Measurements from ENCODE around the gene KLF6. TPM values are rescaled to one million over a fixed set of nuclear protein-coding genes. Genes with fewer than 3 reads are reported as not detected.
A peak's percentile ranks its signal among the peaks of the same experiment; 100 is the strongest.
"Not testable (repeated sequence)": the region's sequence is repeated elsewhere in the genome, so short reads cannot be mapped to it uniquely, and the experiment has no call there.

KLF6 gene
- total RNA-seq, 1 experiment from 2014 or later: 20.4 TPM

DNA sequence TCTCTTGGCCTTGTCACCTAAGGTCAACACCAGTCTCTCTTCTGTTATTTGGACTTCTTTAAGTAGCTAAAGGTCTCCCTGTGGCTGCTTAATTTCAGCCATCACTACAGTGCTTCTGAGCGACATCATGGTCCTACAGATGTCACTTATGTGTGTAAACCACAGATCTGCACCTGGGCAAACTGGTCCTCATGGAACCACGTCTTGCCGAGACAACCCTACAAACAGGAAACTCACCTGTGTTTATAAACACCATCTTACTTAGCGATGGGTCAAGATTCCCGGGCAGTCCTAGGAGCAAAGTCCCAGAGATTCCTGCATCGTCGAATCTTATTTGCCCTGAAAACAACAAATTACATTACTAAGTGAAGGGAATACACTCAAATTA, 27.8 kb downstream of the KLF6 start:
- no peak for DNase-seq (ENCODE audit: low spot score)

DNA sequence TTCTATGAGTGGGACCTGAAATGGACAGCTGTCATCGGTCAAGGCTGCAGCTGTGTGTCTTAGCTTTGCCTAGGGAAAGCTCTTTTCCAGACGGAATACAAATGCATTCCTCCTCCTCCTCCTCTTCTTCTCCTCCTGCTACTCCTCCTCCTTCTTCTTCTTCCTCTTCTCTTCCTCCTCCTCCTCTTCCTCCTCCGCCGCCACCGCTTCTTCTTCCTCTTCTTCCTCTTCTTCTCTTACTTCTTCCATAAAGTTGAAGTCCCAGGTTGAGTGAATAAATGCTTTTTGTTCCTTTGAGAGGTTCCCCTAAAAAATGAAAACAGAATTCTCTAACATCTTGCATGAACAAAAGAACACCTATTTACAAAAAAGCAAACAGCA, 28.7 kb downstream of the KLF6 start:
- DNase-seq (ENCODE audit: low spot score): no peak

DNA sequence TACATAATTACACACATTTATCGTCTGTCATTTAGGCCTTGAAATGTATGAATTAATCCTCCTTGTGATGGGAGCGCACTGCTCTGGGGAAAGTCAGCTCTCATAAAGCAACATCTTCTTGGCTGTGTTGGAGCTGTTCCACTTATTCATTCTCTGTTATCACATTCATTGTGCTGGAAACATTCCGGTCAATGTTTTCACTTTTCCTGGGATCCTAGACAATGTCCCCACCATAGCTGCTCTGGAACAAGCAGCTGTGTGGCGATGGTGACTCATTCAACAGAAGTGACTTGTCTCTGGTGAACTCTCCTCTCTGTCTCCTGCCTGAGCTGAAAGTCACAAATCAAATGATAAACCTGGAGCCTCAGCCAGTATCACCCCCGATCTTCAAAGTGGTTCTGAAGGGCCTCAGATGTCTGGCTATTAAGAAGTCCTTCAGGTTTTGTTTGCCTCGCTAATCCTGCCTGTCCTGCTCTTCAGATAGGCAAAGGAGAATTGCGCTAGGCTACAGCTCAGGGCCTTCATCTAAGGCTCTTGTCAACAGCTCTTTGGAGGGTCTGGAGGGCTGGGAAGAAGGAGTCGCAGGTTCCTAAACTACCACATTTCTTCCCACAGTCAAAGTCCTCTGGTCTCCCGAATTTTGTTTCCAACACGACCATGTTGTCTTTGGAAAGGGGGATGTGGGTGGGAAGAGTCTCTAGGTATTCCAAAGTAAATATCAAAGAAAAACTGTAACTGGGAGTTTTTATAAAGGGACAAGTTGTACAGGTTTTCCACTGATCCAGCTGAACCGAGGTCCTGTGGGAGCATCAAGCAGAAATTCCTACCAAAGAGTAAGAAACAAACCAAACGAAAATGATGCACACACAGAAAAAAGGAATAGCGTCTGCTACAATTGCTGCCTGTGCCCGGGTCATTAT, 29.3 kb downstream of the KLF6 start:
- peak; percentile 90 for DNase-seq (ENCODE audit: low spot score)

GRCh38 chr10:3754727-3755439, 30.1 kb downstream of the KLF6 start:
- peak; percentile 99 for DNase-seq (ENCODE audit: low spot score)

DNA sequence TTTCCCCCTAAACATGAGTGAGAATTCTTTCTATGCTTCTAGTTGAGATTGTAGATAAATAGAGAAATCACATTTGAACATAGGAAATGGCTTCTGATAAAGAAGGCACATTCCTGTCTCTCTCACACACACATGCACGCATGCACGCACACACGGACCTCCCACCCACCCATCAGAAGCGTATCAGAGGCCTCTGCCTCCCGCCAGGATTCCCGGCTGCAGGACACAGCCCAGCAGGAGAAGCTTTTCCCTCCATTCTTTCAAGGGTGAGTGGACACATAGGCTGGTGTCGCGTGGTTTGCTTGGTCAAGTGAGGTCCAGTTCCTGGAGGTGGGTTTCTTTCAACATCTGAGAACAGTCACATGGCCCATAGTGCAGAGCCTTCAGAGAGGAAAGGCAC, 34.2 kb downstream of the KLF6 start:
- no peak for DNase-seq (ENCODE audit: low spot score)

DNA sequence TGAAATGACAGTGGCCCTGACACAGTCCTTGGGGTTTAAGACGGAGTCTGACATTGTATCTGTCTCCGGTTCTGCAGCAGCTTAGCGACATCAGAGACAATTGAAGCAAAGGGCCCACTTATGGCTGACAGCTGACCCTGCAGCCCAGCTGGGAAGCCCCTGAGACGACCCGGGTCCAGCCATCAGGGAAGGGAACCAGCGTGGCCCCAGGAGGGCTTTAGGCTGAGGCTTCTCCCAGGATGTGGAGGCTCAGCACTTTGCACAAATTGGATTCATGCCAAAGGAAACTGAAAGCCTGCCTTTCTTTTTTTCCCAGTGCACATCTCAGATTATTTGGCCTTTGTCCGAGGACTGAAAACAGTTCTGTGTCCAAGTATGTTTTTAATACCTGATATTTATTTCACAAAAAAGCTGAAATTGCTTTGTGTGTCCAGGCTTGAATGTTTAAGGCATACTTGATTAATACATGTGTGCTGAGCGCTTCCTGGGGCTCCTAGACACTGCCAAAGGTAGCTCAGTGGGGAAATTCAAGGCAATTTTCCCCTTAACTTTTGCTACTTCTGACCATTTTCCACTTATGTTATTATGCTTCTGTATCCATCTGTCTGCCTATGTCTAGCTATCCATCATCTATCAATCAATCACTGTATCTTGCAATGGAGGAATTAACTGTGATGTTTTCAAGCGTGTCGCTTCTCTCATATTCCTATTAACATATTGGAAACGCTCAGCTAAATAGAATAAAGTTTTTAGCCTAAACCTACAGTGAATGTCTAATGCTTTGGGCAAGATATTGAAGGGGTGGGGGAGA, 34.8 kb downstream of the KLF6 start:
- no peak for DNase-seq (ENCODE audit: low spot score)

DNA sequence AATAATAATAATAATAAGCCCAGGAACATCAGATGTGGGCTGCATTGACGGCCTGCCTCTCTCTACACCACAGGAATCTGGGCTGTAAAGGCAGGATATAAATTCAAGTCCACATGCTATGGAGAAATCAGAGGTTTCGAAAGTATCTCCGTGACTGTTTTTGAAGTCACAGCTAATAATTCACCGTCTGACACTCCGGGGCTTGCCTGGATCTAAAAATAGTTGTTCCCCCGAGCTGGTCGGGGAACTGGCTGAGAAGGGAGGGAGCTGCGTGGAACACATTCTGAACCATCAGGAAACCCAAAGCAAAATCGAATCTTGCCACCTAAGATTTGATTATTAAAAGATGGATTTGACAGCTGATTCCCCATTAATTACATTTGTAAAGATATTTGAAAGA, 35.4 kb downstream of the KLF6 start:
- peak; percentile 62 for DNase-seq (ENCODE audit: low spot score)

DNA sequence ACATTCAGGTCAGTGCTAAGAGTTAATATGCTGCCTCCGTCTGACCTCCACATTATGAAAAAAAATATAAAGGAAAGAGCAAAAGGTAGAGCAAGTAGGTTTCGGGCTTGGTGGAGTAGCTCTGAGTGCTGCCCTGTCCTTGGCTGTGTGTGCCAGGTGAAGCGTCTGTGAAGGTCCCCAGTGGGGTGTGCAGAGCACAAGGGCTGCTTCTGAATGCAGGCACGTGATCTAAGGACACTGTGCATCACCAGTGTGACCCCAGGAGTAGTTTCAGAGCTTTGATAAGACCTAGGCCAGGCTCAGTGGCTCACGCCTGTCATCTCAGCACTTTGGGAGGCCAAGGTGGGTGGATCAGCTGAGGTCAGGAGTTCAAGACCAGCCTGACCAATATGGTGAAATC, 36.0 kb downstream of the KLF6 start:
- no peak for DNase-seq (ENCODE audit: low spot score)

DNA sequence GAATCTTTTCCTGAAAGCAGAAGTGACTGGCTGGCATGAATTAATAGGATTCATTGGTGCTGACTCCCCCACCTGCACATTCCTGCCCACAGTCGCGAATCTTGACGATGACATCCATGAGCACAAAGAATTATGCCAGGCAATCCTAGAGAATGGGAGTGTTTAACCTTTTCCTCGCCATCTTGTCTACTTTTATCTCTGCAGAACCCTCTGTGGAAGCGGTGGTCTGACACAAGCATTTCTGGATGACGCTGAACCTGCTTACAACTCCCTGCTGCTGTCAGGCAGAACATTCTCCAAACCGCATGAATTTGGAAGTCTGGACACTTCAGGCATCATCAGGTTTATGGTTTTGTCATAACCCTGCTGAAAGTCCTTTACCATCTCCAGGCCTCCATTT, 36.5 kb downstream of the KLF6 start:
- DNase-seq (ENCODE audit: low spot score): no peak

GRCh38 chr10:3747984-3748383, 37.0 kb downstream of the KLF6 start:
- DNase-seq (ENCODE audit: low spot score): no peak

DNA sequence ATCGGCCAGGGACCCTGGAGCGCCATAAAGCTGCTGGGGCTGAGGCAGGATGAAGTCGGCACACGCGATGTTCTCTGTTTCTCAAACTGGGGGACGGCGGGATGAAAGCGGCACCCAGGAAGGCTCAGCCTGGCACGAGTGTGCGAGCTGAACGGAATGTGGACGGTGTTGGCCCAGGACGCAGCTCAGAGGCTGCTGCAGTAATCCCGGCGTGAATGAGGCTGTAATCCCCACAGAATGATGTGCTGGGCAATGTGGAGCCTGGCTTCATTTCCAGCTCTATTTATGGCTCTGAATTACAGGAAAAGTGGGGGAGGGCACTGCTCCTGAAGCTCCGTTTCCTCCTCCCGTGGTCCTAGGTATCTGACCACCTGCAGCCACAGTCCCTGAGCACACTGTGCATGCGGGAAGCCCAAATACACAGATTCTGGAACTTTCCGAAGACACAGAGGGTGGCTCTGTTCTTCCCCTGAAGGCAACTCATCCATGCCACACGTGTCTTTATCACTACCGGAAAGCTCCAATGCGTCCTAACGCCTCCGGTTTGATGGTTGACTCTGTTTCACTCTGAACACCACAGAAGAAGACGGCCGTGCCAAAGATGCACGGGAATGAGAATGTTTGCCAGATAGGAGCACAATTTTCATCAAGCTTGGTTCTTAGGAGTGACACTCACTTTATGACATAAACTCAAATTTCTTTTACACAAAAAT, 37.6 kb downstream of the KLF6 start:
- DNase-seq (ENCODE audit: low spot score): no peak

- no peak for DNase-seq (ENCODE audit: low spot score)
These were observed 38.4 kb downstream of the KLF6 start for GRCh38 chr10:3746634-3747033.

DNA sequence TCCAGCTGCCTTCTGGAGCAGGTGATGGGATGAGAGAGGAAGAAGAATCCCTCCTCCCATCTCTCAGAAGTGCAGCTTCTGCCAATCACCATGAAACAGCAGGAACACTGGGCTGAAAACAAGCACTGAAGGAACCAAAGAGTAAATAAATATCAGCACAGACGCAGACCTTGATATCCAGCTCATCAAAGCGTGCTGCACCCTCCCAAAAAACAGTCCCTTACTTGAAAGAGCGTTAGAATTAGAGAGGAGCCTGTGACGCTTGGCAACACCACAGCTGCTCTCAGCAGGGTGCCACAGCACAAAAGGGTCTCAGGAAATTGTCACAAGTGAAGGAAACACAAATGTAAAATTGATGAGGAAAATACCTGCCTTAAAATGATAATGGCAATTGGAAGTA, 39.5 kb downstream of the KLF6 start:
- DNase-seq (ENCODE audit: low spot score): no peak

GRCh38 chr10:3741688-3742461, 43.1 kb downstream of the KLF6 start:
- DNase-seq (ENCODE audit: low spot score): no peak

- DNase-seq (ENCODE audit: low spot score): peak; percentile 79
These were observed 44.7 kb downstream of the KLF6 start for GRCh38 chr10:3740157-3740871.

- no peak for DNase-seq (ENCODE audit: low spot score)
These were observed 46.1 kb downstream of the KLF6 start for GRCh38 chr10:3738855-3739350.

- DNase-seq (ENCODE audit: low spot score): no peak
These were observed 47.1 kb downstream of the KLF6 start for GRCh38 chr10:3737864-3738263.

GRCh38 chr10:3735175-3735574, 49.8 kb downstream of the KLF6 start:
- no peak for DNase-seq (ENCODE audit: low spot score)

DNA sequence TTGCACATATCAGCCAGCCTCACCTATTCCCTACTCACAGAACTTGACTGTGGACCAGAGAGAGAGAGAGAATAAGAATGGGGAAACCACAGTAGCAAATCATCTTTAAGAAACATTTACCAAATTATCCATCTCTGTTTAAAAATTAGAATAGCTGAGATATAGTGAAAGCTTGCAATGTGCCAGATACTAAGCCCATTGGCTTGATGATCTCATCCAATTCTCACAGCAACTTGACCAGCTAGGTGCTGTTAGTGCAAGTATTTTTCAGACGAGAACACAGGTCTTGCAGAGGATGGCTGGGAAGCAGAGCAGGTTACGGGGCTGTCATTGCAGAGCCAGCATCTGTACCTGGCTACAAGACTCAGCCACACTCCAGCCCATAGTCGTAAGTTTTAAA, 50.9 kb downstream of the KLF6 start:
- DNase-seq (ENCODE audit: low spot score): no peak

- not testable (repeated sequence) for DNase-seq (ENCODE audit: low spot score)
These were observed 52.8 kb downstream of the KLF6 start for GRCh38 chr10:3732183-3732582.

Data from A172 (cell line).